Endodermal cell (in vitro differentiated cells): ENCODE results near the gene BNC2. TPM values are rescaled to one million over a fixed set of nuclear protein-coding genes. Genes with fewer than 3 reads are reported as not detected.
A peak's percentile ranks its signal among the peaks of the same experiment; 100 is the strongest.

Experiments used
- DNase-seq: peaks from one replicate; pipeline ENCODE4 v3.0.0-alpha.2; 2017
- H3K27ac ChIP-seq: 2 replicates; pipeline ENCODE4 v1.5.1; 2013; ENCODE audit warnings: mild to moderate bottlenecking, low read depth, low read length, moderate library complexity
- H3K27me3 ChIP-seq: 2 replicates; pipeline ENCODE4 v1.6.1; 2013; ENCODE audit warnings: mild to moderate bottlenecking, low read length, moderate library complexity; ENCODE audit not compliant: insufficient read depth, control insufficient read depth, poor library complexity, severe bottlenecking
- H3K36me3 ChIP-seq: 2 replicates; pipeline ENCODE4 v1.7.0; 2013; ENCODE audit warnings: mild to moderate bottlenecking, low read length, moderate library complexity; ENCODE audit not compliant: control insufficient read depth, insufficient read depth
- H3K4me1 ChIP-seq: one replicate; pipeline ENCODE4 v1.7.0; 2013; ENCODE audit warnings: low read length; ENCODE audit not compliant: control insufficient read depth, insufficient read depth
- H3K4me3 ChIP-seq: 2 replicates; pipeline ENCODE4 v1.5.1; 2013; ENCODE audit warnings: mild to moderate bottlenecking, low read length, moderate library complexity
- H3K9ac ChIP-seq: 2 replicates; pipeline ENCODE4 v1.6.1; 2013; ENCODE audit warnings: mild to moderate bottlenecking, low read length, moderate library complexity; ENCODE audit not compliant: poor library complexity, severe bottlenecking; ENCODE audit errors: extremely low read depth
- H3K9me3 ChIP-seq: 2 replicates; pipeline ENCODE4 v1.6.1; 2013; ENCODE audit warnings: mild to moderate bottlenecking, low read length, moderate library complexity; ENCODE audit not compliant: control insufficient read depth
- H3K27ac Mint-ChIP-seq: 2 replicates; pipeline ENCODE4 v1.8.0; 2020; ENCODE audit warnings: mixed read lengths
- H3K27me3 Mint-ChIP-seq: 2 replicates; pipeline ENCODE4 v1.8.0; 2021; ENCODE audit warnings: mild to moderate bottlenecking, mixed read lengths; ENCODE audit not compliant: insufficient read depth
- H3K36me3 Mint-ChIP-seq: 2 replicates; pipeline ENCODE4 v1.8.0; 2020; ENCODE audit warnings: low read depth, mixed read lengths
- H3K4me1 Mint-ChIP-seq: 2 replicates; pipeline ENCODE4 v1.8.0; 2020; ENCODE audit warnings: mixed read lengths
- H3K4me3 Mint-ChIP-seq: 2 replicates; pipeline ENCODE4 v1.8.0; 2020; ENCODE audit warnings: mild to moderate bottlenecking, moderate library complexity, mixed read lengths
- H3K9me3 Mint-ChIP-seq: 2 replicates; pipeline ENCODE4 v1.8.0; 2020; ENCODE audit warnings: mild to moderate bottlenecking, mixed read lengths
- whole genome bisulfite sequencing, 2 experiments: methylation state at CpG; one replicate each; pipeline versions ENCODE4 v1.1.5 to v1.1.7; 2013; ENCODE audit warnings: missing lambda C conversion rate in 2 of 2, mixed read lengths in 1 of 2; ENCODE audit not compliant: insufficient coverage in 1 of 2, insufficient read length in 1 of 2; 5-methylcytosine and 5-hydroxymethylcytosine counted together
- total RNA-seq, 2 donors: library from RNA; stranded (reverse); fragmentation: NEBNext Ultra II Directional in 1 of 2; extraction: Animal tissue kit (Norgen Biotek cat#: 25700) in 1 of 2; gene quantifications; 2 replicates in 1 of 2; 3 replicates in 1 of 2; pipeline ENCODE4 v1.2.1, GENCODE V29; 2021
- TF ChIP-seq, protein P1 (sequence below): fragments of 200-600 bp; sonication (generic); conservative IDR thresholded peaks from 2 replicates; pipeline ENCODE4 v1.5.0; 2021; ENCODE audit warnings: antibody characterized with exemption, mild to moderate bottlenecking

Gene BNC2
- total RNA-seq, 2 donors from 2014 or later: 3.0 to 10.5 TPM

DNA sequence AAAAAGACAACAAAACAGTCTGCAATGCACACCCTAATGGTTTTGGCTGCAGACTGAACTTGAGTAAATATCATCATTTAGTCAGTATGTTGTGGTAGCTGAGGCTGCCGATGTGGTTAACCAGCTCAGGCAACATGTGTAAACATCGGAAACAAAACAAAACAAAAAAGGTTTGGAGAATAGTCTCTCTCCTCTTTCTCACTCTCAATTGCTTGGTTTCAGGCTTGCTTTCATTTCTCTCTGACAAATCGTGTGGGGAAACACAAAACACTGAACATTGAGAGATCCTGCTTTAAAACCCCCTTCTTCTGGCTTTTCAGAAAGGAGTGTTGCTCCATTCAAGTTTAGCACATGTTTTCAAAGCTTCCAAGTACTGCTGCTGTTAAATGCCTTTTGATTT is 453.3 kb downstream of the BNC2 start:
- H3K4me3 Mint-ChIP-seq: no peak overlapping the region
- no peaks in the 10 kb centered on the region for H3K9me3 Mint-ChIP-seq
- peaks cover 6% of the 10 kb centered on the region for H3K4me1 ChIP-seq
- 87 to 88% methylated on average over 3 of the region's 3 CpGs for WGBS, 2 experiments
- H3K36me3 Mint-ChIP-seq: no peaks in the 10 kb centered on the region
- H3K27me3 ChIP-seq: no peaks in the 10 kb centered on the region
- peak overlapping the region; percentile 40 for H3K27ac ChIP-seq
- H3K27ac Mint-ChIP-seq: no peak overlapping the region
- peaks cover 38% of the 10 kb centered on the region for H3K4me1 Mint-ChIP-seq
- H3K9ac ChIP-seq: no peak overlapping the region
- H3K36me3 ChIP-seq: no peaks in the 10 kb centered on the region
- no peak for DNase-seq
- TF ChIP-seq, protein P1, sequence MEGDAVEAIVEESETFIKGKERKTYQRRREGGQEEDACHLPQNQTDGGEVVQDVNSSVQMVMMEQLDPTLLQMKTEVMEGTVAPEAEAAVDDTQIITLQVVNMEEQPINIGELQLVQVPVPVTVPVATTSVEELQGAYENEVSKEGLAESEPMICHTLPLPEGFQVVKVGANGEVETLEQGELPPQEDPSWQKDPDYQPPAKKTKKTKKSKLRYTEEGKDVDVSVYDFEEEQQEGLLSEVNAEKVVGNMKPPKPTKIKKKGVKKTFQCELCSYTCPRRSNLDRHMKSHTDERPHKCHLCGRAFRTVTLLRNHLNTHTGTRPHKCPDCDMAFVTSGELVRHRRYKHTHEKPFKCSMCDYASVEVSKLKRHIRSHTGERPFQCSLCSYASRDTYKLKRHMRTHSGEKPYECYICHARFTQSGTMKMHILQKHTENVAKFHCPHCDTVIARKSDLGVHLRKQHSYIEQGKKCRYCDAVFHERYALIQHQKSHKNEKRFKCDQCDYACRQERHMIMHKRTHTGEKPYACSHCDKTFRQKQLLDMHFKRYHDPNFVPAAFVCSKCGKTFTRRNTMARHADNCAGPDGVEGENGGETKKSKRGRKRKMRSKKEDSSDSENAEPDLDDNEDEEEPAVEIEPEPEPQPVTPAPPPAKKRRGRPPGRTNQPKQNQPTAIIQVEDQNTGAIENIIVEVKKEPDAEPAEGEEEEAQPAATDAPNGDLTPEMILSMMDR: no peak
- peaks cover 2% of the 10 kb centered on the region for H3K27me3 Mint-ChIP-seq
- H3K4me3 ChIP-seq: no peak overlapping the region
- H3K9me3 ChIP-seq: no peaks in the 10 kb centered on the region

DNA sequence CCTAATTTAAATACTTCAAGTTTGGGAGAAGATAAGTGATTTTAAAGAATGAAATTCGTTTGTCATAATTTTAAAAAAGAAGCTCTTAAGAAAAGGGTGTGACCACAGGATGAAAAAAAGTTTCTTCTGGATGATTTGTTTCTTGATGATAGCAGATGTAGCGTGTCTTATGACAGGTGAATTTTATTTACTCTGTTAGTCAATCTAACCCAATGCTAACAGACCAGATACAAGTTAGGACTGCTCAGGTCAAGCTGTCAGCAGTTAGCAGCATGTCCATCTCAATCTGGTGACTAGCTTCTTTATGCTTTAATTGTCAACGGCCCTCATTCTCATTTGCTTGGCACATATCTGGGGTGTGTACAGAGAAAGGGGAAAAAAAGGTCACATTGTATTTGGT is 456.0 kb downstream of the BNC2 start:
- no peaks in the 10 kb centered on the region for H3K36me3 ChIP-seq
- H3K9ac ChIP-seq: no peak overlapping the region
- Mint-ChIP-seq H3K4me3 (no peak overlapping the region), H3K27me3 (peaks cover 2% of the 10 kb centered on the region), H3K9me3 (no peaks in the 10 kb centered on the region), H3K4me1 (peaks cover 30% of the 10 kb centered on the region), H3K27ac (no peak overlapping the region), H3K36me3 (no peaks in the 10 kb centered on the region)
- TF ChIP-seq, protein P1: no peak
- H3K9me3 ChIP-seq: no peaks in the 10 kb centered on the region
- 83 to 90% methylated on average over 2 to 3 of the region's 3 CpGs for WGBS, 2 experiments
- H3K4me3 ChIP-seq: no peak overlapping the region
- H3K4me1 ChIP-seq: no peaks in the 10 kb centered on the region
- H3K27ac ChIP-seq: no peak overlapping the region
- no peaks in the 10 kb centered on the region for H3K27me3 ChIP-seq
- no peak for DNase-seq

DNA sequence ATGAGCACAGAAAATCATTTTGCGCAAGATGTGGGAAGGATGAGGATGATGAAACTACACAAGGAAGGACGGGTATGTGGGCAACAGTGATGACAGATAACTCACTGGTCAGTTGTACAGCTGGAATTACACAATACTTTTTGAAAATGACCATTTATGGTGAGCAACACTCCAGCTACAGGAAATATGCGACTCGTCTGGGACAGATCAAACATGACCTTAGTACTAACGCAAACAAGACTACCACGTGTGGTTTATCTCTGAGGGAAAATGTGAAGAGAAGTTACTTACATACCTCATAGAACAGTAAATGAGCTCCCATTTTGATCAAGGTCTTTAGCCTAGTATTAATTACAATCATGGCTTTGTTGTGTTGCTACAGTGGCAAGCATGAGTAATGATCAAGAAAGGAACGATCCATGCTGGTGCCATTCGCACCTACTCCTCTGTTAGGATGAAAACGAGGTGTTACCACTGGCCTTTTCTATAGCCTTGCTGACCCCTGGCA is 456.9 kb downstream of the BNC2 start:
- 93 to 95% methylated on average over 6 to 9 of the region's 9 CpGs for WGBS, 2 experiments
- H3K9me3 Mint-ChIP-seq: no peaks in the 10 kb centered on the region

More for the DNA sequence above, 456.9 kb downstream of the BNC2 start:
- DNase-seq: no peak
- H3K4me3 ChIP-seq: no peak overlapping the region
- Mint-ChIP-seq H3K4me3 (no peak overlapping the region), H3K4me1 (peaks cover 30% of the 10 kb centered on the region), H3K27me3 (peaks cover 2% of the 10 kb centered on the region), H3K36me3 (no peaks in the 10 kb centered on the region), H3K27ac (no peak overlapping the region)
- TF ChIP-seq, protein P1: no peak
- H3K27me3 ChIP-seq: no peaks in the 10 kb centered on the region
- no peaks in the 10 kb centered on the region for H3K4me1 ChIP-seq
- no peak overlapping the region for H3K9ac ChIP-seq
- H3K27ac ChIP-seq: no peak overlapping the region
- H3K9me3 ChIP-seq: no peaks in the 10 kb centered on the region
- H3K36me3 ChIP-seq: no peaks in the 10 kb centered on the region
